Astrocyte of the cerebellum (primary cell): ENCODE results near the gene EEF2.
"Not testable (repeated sequence)": the region's sequence is repeated elsewhere in the genome, so short reads cannot be mapped to it uniquely, and the experiment has no call there.

Source experiments
- DNase-seq: peaks from one replicate; pipeline ENCODE4 v3.0.0-alpha.2; 2011; ENCODE audit warnings: low read depth
- H3K4me3 ChIP-seq: 2 replicates; pipeline ENCODE4 v1.5.1; 2011; ENCODE audit warnings: mild to moderate bottlenecking, low read depth, low read length, moderate library complexity
- in situ Hi-C: cut with HindIII; loops from 2 replicates; pipeline ENCODE4 v1.10.0; 2017; ENCODE audit warnings: low sequenced_read_pairs
- TF ChIP-seq, protein P1 (sequence below): IDR thresholded peaks from 2 replicates; pipeline ENCODE4 v1.5.1; 2012; ENCODE audit warnings: low read length, low read depth, moderate library complexity, mild to moderate bottlenecking; ENCODE audit errors: missing control alignments

The EEF2 gene

GRCh38 chr19:3963458-3964255 is 21.6 kb downstream of the EEF2 start:
- TF ChIP-seq, protein P1, sequence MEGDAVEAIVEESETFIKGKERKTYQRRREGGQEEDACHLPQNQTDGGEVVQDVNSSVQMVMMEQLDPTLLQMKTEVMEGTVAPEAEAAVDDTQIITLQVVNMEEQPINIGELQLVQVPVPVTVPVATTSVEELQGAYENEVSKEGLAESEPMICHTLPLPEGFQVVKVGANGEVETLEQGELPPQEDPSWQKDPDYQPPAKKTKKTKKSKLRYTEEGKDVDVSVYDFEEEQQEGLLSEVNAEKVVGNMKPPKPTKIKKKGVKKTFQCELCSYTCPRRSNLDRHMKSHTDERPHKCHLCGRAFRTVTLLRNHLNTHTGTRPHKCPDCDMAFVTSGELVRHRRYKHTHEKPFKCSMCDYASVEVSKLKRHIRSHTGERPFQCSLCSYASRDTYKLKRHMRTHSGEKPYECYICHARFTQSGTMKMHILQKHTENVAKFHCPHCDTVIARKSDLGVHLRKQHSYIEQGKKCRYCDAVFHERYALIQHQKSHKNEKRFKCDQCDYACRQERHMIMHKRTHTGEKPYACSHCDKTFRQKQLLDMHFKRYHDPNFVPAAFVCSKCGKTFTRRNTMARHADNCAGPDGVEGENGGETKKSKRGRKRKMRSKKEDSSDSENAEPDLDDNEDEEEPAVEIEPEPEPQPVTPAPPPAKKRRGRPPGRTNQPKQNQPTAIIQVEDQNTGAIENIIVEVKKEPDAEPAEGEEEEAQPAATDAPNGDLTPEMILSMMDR = no peak
- H3K4me3 ChIP-seq = no peak overlapping the region
- no peak for DNase-seq
- in situ Hi-C loops = no loop called here

DNA sequence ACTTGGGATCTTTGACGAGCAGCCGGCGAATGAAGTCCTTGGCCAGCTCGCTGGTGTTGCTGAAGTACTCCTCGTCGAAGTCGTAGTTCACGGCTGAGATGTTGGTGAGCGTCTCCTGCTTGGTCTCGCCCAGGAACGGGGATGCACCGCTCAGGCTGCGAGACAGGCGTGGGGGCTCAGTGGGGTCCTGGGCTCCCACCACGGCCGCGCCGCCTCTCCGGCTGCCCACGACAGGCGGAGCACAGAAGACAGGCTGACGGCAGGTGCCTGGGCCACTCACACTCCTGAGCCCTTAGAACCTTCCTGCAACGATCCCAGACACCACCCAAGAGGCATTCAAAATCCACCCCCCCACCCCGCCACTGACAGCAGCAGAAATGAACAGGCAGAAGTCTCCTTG is 24.3 kb downstream of the EEF2 start:
- no peak for DNase-seq
- TF ChIP-seq, protein P1 = no peak
- in situ Hi-C loops = no loop called here
- H3K4me3 ChIP-seq = no peak overlapping the region

DNA sequence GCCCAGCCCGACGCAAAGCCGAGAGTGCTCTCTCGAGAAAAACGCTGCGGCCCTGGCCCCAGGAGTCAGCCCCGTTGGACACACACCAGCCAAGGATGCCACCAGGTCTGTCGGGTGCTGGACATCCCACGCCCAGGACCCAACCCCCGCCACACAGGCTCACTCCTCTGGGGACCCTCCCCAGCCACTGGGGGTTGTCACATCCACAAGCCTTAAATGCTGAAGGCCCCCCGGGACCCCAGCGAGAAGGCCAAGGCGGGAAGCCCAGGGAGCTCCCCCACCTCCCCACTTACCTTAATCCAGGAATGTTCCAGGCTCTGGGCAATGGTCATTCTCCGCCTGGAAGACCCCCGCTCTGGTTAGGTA is 25.5 kb downstream of the EEF2 start:
- TF ChIP-seq, protein P1 = no peak
- in situ Hi-C loops = no loop called here
- no peak overlapping the region for H3K4me3 ChIP-seq

DNA sequence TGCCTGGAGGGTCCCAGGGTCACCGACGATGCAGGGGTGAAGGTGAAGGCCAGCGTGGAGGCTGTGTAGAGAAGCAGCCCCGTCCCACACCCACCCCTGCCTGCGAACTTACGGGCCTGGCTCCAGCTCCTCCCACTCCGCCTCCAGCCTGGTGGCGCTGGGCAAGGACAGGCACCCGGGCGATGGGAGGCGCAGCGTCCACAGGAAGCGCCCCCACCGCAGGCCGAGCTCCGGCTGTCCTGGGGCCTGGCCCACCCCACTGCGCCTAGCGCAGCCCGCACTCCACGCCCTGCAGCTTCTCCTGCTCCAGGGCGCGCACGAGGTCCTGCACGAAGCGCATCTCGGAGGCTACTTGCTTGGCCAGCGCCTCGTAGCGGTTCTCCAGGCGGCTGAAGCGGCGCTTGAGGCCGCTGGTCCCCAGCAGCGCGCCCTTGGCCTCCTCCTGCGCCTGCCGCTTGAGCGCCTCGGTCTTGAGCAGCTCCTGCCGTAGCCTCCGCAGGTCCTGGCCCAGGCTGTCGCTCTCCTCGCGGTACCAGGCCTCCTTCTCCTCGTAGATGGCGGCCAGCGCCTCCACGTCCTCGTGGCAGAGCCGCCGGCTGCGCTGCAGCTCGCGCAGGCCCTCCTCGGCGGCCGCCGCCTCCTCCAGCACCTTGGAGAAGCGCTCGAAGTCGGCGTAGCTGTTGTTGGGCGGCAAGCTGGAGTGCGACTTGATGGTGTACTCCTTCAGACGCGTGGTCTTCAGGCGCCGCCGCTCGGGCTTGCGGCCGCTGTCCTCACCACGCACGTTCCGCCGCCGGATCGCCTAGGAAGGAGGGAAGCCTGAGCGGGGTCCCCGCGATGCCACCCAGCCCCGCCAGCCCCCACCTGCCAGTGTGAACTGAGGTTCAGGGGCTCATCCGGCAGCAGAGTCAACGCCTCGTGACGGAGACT is 26.2 kb downstream of the EEF2 start:
- TF ChIP-seq, protein P1 = no peak
- H3K4me3 ChIP-seq = no peak overlapping the region
- DNase-seq = no peak
- in situ Hi-C loops = no loop called here

More for the DNA sequence above, 25.5 kb downstream of the EEF2 start:
- no peak for DNase-seq

DNA sequence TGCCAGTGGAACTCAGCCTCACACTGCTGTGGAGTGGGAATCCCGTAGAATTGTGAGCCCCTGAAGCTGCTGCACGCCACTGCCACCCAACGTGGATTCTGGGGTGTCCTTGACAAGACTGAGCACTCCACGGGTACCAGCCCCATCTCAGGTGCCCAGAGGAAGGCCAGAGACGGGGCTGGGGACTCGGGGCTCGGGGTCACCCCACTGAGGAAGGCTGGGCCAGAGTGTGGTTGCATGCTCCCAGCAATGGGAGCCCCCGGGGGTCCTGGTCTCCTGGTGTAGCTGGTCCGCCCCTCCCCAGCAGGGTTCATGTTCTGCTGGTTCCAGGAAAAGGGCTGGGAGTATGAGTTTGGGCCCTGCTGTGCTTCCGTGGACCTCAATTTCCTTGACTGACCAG is 29.6 kb downstream of the EEF2 start:
- DNase-seq = no peak
- no peak overlapping the region for H3K4me3 ChIP-seq
- TF ChIP-seq, protein P1 = no peak
- in situ Hi-C loops = no loop called here

GRCh38 chr19:3955276-3955675 is 30.0 kb downstream of the EEF2 start:
- H3K4me3 ChIP-seq, in situ Hi-C loops, DNase-seq: not testable (repeated sequence)

- no peak for DNase-seq
- TF ChIP-seq, protein P1 = no peak
- in situ Hi-C loops = no loop called here
- no peak overlapping the region for H3K4me3 ChIP-seq
Measured at GRCh38 chr19:3954107-3954506, 31.2 kb downstream of the EEF2 start.

- H3K4me3 ChIP-seq, in situ Hi-C loops, DNase-seq: not testable (repeated sequence)
Measured at GRCh38 chr19:3952755-3953276, 32.4 kb downstream of the EEF2 start.
